Right atrium auricular region (tissue), 2 donors: ENCODE results near the gene PRDM7. TPM values are rescaled to one million over a fixed set of nuclear protein-coding genes. Genes with fewer than 3 reads are reported as not detected.

Experiments
- DNase-seq: peaks from one replicate; pipeline ENCODE4 v3.0.0-alpha.2; 2019; ENCODE audit warnings: low spot score
- H3K27ac ChIP-seq, 2 donors: fragments of 200-600 bp; sonication (generic); 1 replicate in 1 of 2; 2 replicates in 1 of 2; pipeline ENCODE4 v1.5.1; 2016 to 2019
- H3K27me3 ChIP-seq, 2 donors: fragments of 200-600 bp; sonication (generic); one replicate each; pipeline versions ENCODE4 v1.5.1 to v1.6.0; 2017 to 2019
- H3K36me3 ChIP-seq: fragments of 200-600 bp; sonication (generic); one replicate; pipeline ENCODE4 v1.5.1; 2016
- H3K4me1 ChIP-seq, 2 donors: fragments of 200-600 bp; sonication (generic); one replicate each; pipeline versions ENCODE4 v1.5.1 to v1.6.0; 2017 to 2019
- H3K4me3 ChIP-seq, 2 donors: fragments of 200-600 bp; sonication (generic); 1 replicate in 1 of 2; 2 replicates in 1 of 2; pipeline ENCODE4 v1.5.1; 2017 to 2019; ENCODE audit warnings: mild to moderate bottlenecking in 1 of 2, moderate library complexity in 1 of 2
- H3K9me3 ChIP-seq, 2 donors: fragments of 200-600 bp; sonication (generic); one replicate each; pipeline ENCODE4 v1.5.1; 2019
- CTCF ChIP-seq, 2 donors: fragments of 200-600 bp; sonication (generic); IDR thresholded peaks; one replicate each; pipeline ENCODE4 v1.5.1; 2019; ENCODE audit warnings: antibody characterized with exemption in 2 of 2
- total RNA-seq, 2 donors: library from RNA; depleted of rRNA; stranded (reverse); fragments of >200 nt; gene quantifications; one replicate each; pipeline ENCODE4 v1.1.0, GENCODE V29; 2016

PRDM7 gene
- total RNA-seq, 2 donors from 2014 or later: not detected

- no peaks in the 10 kb centered on the region for H3K36me3 ChIP-seq
Observed at GRCh38 chr16:90028985-90029384, 48.1 kb downstream of the PRDM7 start.

DNA sequence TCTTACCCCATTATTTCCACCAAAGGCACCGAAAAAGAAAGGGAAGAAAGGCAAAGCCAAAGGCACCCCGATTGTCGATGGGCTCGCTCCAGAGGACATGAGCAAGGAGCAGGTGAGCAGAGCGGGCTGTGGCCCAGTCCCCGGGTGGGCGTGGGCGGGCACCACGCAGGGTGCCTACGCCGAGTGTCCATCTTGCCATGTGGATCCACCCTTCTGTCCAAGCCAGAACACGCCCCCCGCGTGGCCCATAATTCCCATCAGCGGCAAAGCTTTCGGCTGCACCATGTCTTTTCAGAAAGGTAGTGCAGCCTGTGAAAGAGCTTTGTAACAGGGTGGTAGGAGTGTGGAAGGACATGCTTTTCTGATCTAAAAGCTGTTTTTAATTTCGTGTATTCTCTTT, 49.5 kb downstream of the PRDM7 start:
- no peak overlapping the region for H3K27ac ChIP-seq
- TF ChIP-seq CTCF (IDR thresholded peaks at IDR 0.05): no peak
- H3K36me3 ChIP-seq: no peaks in the 10 kb centered on the region
- no peak overlapping the region for H3K4me3 ChIP-seq
- no peak for DNase-seq
- H3K4me1 ChIP-seq: peaks cover 0 to 10% of the 10 kb centered on the region in 2 donors
- no peaks in the 10 kb centered on the region for H3K9me3 ChIP-seq
- H3K27me3 ChIP-seq: no peaks in the 10 kb centered on the region

More at GRCh38 chr16:90028985-90029384, 48.1 kb downstream of the PRDM7 start:
- no peak for DNase-seq
- Histone ChIP-seq H3K9me3 (no peaks in the 10 kb centered on the region), H3K27ac (no peak overlapping the region), H3K4me3 (no peak overlapping the region), H3K4me1 (no peaks in the 10 kb centered on the region), H3K27me3 (no peaks in the 10 kb centered on the region)
- no peak for TF ChIP-seq CTCF (IDR thresholded peaks at IDR 0.05)

GRCh38 chr16:90026135-90026534, 51.0 kb downstream of the PRDM7 start:
- Histone ChIP-seq H3K4me3 (no peak overlapping the region), H3K36me3 (no peaks in the 10 kb centered on the region), H3K27me3 (no peaks in the 10 kb centered on the region), H3K27ac (no peak overlapping the region), H3K9me3 (no peaks in the 10 kb centered on the region), H3K4me1 (peaks cover 0 to 14% of the 10 kb centered on the region in 2 donors)
- TF ChIP-seq CTCF (IDR thresholded peaks at IDR 0.05): no peak
- no peak for DNase-seq

GRCh38 chr16:90023078-90023447, 54.1 kb downstream of the PRDM7 start:
- H3K4me3 ChIP-seq: peak overlapping the region; percentile 59 to 80
- peaks cover 0 to 34% of the 10 kb centered on the region in 2 donors for H3K4me1 ChIP-seq
- H3K27me3 ChIP-seq: no peaks in the 10 kb centered on the region
- no peaks in the 10 kb centered on the region for H3K9me3 ChIP-seq
- peak overlapping the region; percentile 48 to 76 for H3K27ac ChIP-seq
- TF ChIP-seq CTCF (IDR thresholded peaks at IDR 0.05): no peak
- H3K36me3 ChIP-seq: no peaks in the 10 kb centered on the region
- no peak for DNase-seq

- Histone ChIP-seq H3K4me1 (peaks cover 0 to 34% of the 10 kb centered on the region in 2 donors), H3K27ac (peak overlapping the region; percentile 48 to 76)
- no peak for TF ChIP-seq CTCF (IDR thresholded peaks at IDR 0.05)
Observed at GRCh38 chr16:90022209-90023077, 54.7 kb downstream of the PRDM7 start.

More at GRCh38 chr16:90022209-90023077, 54.7 kb downstream of the PRDM7 start:
- H3K36me3 ChIP-seq: no peaks in the 10 kb centered on the region
- H3K27me3 ChIP-seq: no peaks in the 10 kb centered on the region
- H3K9me3 ChIP-seq: no peaks in the 10 kb centered on the region
- peak overlapping the region; percentile 59 to 80 for H3K4me3 ChIP-seq
- peak; percentile 90 for DNase-seq
